Midbrain (tissue), 1 donor: ENCODE measurements around the gene ZNF592.
A peak's percentile ranks its signal among the peaks of the same experiment; 100 is the strongest.
"Not testable (repeated sequence)": the region's sequence is repeated elsewhere in the genome, so short reads cannot be mapped to it uniquely, and the experiment has no call there.

ENCODE experiments used
- DNase-seq: peaks from one replicate; lab custom pipeline; 2025; lab: John Stamatoyannopoulos, UW

The ZNF592 gene

GRCh38 chr15:84748274-84749110 is at the start of gene ZNF592:
TSS of gene ZNF592 (plus strand) at chr15:84748592. CDS start at chr15:84782676, 34,084 bp downstream.
- DNase-seq, result peak; percentile 81

- DNase-seq, result no peak
These were observed 48.7 kb upstream of the ZNF592 start for GRCh38 chr15:84699538-84700191.

- peak; percentile 38 for DNase-seq
These were observed 45.4 kb upstream of the ZNF592 start for GRCh38 chr15:84702961-84703482.

GRCh38 chr15:84703808-84704207 is 44.6 kb upstream of the ZNF592 start:
- no peak for DNase-seq

GRCh38 chr15:84714372-84714771 is 34.0 kb upstream of the ZNF592 start:
- no peak for DNase-seq

GRCh38 chr15:84714821-84715220 is 33.6 kb upstream of the ZNF592 start:
- DNase-seq, result no peak

- peak; percentile 47 for DNase-seq
These were observed 32.9 kb upstream of the ZNF592 start for GRCh38 chr15:84715441-84716035.

GRCh38 chr15:84716036-84716732 is 32.2 kb upstream of the ZNF592 start, which contains the start of gene SEC11A:
TSS of gene SEC11A (minus strand) at chr15:84716139. CDS start at chr15:84716075, 64 bp downstream.
- peak; percentile 96 for DNase-seq

GRCh38 chr15:84721371-84721770 is 27.0 kb upstream of the ZNF592 start:
- no peak for DNase-seq

- no peak for DNase-seq
These were observed 25.8 kb upstream of the ZNF592 start for GRCh38 chr15:84722628-84723027.

GRCh38 chr15:84725001-84725491 is 23.3 kb upstream of the ZNF592 start:
- no peak for DNase-seq

GRCh38 chr15:84727429-84727828 is 21.0 kb upstream of the ZNF592 start:
- no peak for DNase-seq

- DNase-seq, result no peak
These were observed 16.6 kb upstream of the ZNF592 start for GRCh38 chr15:84731774-84732173.

GRCh38 chr15:84734794-84735479 is 13.5 kb upstream of the ZNF592 start:
- peak; percentile 11 for DNase-seq

- not testable (repeated sequence) for DNase-seq
These were observed 12.8 kb upstream of the ZNF592 start for GRCh38 chr15:84735480-84736061.

- DNase-seq, result no peak
These were observed 12.0 kb upstream of the ZNF592 start for GRCh38 chr15:84736375-84736774.

GRCh38 chr15:84737005-84737404 is 11.4 kb upstream of the ZNF592 start:
- DNase-seq, result no peak

- no peak for DNase-seq
These were observed 7.7 kb upstream of the ZNF592 start for GRCh38 chr15:84740691-84741090.

GRCh38 chr15:84741121-84741520 is 7.3 kb upstream of the ZNF592 start:
- no peak for DNase-seq

GRCh38 chr15:84747416-84748273 is 747 bp upstream of the ZNF592 start:
- DNase-seq, result peak; percentile 81
